ENCODE data around the gene GCHFR.

DNA sequence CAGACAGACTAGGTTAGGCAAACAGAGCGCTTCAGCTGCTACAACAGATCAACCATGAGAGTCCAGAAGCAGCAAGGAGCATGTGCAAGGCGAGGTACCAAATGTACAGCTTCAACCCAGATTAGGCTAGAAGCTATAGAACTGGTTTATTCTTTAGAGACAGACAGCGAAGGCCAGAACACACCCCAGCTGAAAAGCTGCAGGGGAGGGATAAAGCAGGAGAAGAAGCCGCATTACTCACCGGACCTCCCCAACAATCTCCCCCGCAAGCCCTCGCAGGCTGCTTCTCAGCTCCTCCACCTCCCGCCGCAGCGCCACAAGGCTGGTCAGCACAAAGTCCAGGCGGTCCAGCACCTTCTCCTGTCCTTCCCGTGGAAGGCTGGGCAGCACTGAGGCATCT, 12.1 kb upstream of the GCHFR start:
- no peak for TF ChIP-seq EZH2 (IDR thresholded peaks at IDR 0.05)
- TF ChIP-seq POLR2AphosphoS5 (IDR thresholded peaks at IDR 0.05; ENCODE audit: borderline replicate concordance, low read depth, low read length): no peak

All from SK-N-MC (cell line).